Ectodermal cell (in vitro differentiated cells): ENCODE results near the gene CFD.

Source experiments
- H3K27ac ChIP-seq: 2 replicates; pipeline ENCODE4 v1.7.0; 2013; ENCODE audit warnings: mild to moderate bottlenecking, low read depth, low read length; ENCODE audit not compliant: insufficient read depth, poor library complexity, severe bottlenecking
- H3K27me3 ChIP-seq: 2 replicates; pipeline ENCODE4 v1.7.0; 2013; ENCODE audit warnings: mild to moderate bottlenecking, low read length; ENCODE audit not compliant: insufficient read depth, control insufficient read depth, poor library complexity, severe bottlenecking
- H3K36me3 ChIP-seq: one replicate; pipeline ENCODE4 v1.7.0; 2013; ENCODE audit warnings: low read length; ENCODE audit not compliant: control insufficient read depth, insufficient read depth
- H3K4me1 ChIP-seq: one replicate; pipeline ENCODE4 v1.7.0; 2013; ENCODE audit warnings: low read length; ENCODE audit not compliant: control insufficient read depth, insufficient read depth
- H3K4me3 ChIP-seq: 2 replicates; pipeline ENCODE4 v1.7.0; 2013; ENCODE audit warnings: low read depth, low read length, control low read depth; ENCODE audit not compliant: insufficient read depth
- H3K9me3 ChIP-seq: 2 replicates; pipeline ENCODE4 v1.7.0; 2013; ENCODE audit warnings: mild to moderate bottlenecking, low read length, moderate library complexity; ENCODE audit not compliant: control insufficient read depth
- WGBS, 2 experiments: methylation state at CpG; one replicate each; pipeline ENCODE4 v1.1.7; 2013; ENCODE audit warnings: missing lambda C conversion rate in 2 of 2; 5-methylcytosine and 5-hydroxymethylcytosine counted together

The CFD gene

GRCh38 chr19:882871-883497 is 23.5 kb downstream of the CFD start:
- no peaks in the 10 kb centered on the region for H3K9me3 ChIP-seq
- no peaks in the 10 kb centered on the region for H3K27me3 ChIP-seq
- no peaks in the 10 kb centered on the region for H3K4me1 ChIP-seq
- WGBS, 2 experiments, result 95 to 96% methylated on average over 22 to 30 of the region's 30 CpGs
- H3K36me3 ChIP-seq, result peaks cover 60% of the 10 kb centered on the region
- H3K4me3 ChIP-seq, result no peak overlapping the region
- H3K27ac ChIP-seq, result no peak overlapping the region

DNA sequence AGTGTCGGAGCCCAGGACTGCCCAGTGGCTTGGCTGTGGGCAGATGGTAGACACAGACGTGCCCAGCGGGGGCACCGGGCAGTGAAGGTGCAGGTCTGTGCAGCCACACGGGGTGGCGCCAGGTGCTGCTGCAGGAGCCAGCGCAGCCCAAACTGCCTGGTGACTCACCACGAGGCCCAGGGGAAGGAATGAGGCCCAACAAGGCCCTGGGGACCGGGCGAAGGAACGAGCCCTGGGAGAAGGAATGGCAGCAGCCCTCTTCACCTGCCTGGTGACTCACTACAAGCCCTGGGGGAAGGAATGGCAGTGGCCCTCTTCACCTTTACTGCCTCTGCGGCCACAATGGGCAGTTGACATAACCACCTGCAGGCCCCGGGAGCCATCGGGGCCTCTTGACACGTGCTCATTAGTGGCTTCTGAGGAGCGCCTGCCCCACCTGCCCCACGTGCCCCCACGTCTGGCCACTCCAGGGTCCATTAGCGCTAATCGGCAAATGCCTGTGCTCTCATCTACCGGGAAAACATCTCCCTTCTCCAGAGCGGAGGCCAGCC is 24.3 kb downstream of the CFD start:
- H3K36me3 ChIP-seq, result peaks cover 64% of the 10 kb centered on the region
- H3K4me3 ChIP-seq, result no peak overlapping the region
- H3K27me3 ChIP-seq, result no peaks in the 10 kb centered on the region
- 93 to 94% methylated on average over 22 of the region's 22 CpGs for WGBS, 2 experiments
- H3K9me3 ChIP-seq, result no peaks in the 10 kb centered on the region
- no peaks in the 10 kb centered on the region for H3K4me1 ChIP-seq
- no peak overlapping the region for H3K27ac ChIP-seq

GRCh38 chr19:884420-885211 is 25.2 kb downstream of the CFD start:
- WGBS, 2 experiments, result 94 to 96% methylated on average over 51 of the region's 51 CpGs
- peaks cover 62% of the 10 kb centered on the region for H3K36me3 ChIP-seq

GRCh38 chr19:885536-886224 is 26.2 kb downstream of the CFD start:
- 97% methylated on average over 64 of the region's 64 CpGs for WGBS, 2 experiments
- Histone ChIP-seq H3K27ac (no peak overlapping the region), H3K4me1 (no peaks in the 10 kb centered on the region), H3K27me3 (no peaks in the 10 kb centered on the region), H3K4me3 (no peak overlapping the region), H3K36me3 (peaks cover 60% of the 10 kb centered on the region), H3K9me3 (no peaks in the 10 kb centered on the region)

More at GRCh38 chr19:884420-885211, 25.2 kb downstream of the CFD start:
- H3K27ac ChIP-seq, result no peak overlapping the region
- H3K27me3 ChIP-seq, result no peaks in the 10 kb centered on the region
- no peaks in the 10 kb centered on the region for H3K9me3 ChIP-seq
- no peak overlapping the region for H3K4me3 ChIP-seq
- H3K4me1 ChIP-seq, result no peaks in the 10 kb centered on the region

DNA sequence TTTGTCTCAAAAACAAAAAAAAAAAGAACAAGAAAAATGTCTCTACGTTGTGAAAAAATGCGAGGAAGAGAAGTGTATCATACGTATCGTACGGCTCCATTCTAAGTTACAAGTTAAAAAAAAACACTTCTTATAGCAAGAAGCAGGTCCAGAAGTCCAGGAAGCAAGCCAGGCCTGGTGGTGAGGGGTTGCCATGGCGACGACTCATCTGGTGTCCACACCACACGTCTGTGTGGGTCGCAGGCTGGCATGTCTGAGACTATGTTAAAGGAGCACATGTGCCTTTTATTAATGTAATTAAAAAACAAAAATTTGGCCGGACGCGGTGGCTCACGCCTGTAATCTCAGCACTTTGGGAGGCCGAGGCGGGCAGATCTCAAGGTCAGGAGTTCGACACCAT is 27.6 kb downstream of the CFD start:
- Histone ChIP-seq H3K27ac (no peak overlapping the region), H3K36me3 (peaks cover 47% of the 10 kb centered on the region), H3K9me3 (no peaks in the 10 kb centered on the region), H3K4me3 (no peak overlapping the region), H3K4me1 (no peaks in the 10 kb centered on the region), H3K27me3 (no peaks in the 10 kb centered on the region)
- 93 to 95% methylated on average over 16 of the region's 16 CpGs for WGBS, 2 experiments

DNA sequence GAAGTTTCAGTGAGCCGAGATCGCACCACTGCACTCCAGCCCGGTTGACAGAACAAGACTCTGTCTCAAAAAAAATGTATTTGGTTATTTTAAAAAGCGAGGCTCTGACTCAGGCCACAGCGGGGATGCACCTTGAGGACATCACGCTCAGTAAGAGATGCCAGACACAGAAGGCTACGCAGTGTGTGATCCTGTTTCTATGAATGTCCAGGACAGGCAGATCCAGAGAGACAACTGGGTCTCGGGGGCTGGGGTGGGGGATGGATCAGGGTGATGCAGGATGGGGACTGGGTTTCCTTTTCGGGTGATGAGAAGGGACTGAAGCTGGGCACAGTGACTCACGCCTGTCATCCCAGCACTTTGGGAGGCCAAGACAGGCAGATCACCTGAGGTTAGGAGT is 28.1 kb downstream of the CFD start:
- no peaks in the 10 kb centered on the region for H3K9me3 ChIP-seq
- no peaks in the 10 kb centered on the region for H3K27me3 ChIP-seq
- H3K4me1 ChIP-seq, result no peaks in the 10 kb centered on the region
- H3K27ac ChIP-seq, result no peak overlapping the region
- WGBS, 2 experiments, result 95 to 96% methylated on average over 10 of the region's 10 CpGs
- H3K36me3 ChIP-seq, result peaks cover 45% of the 10 kb centered on the region
- H3K4me3 ChIP-seq, result no peak overlapping the region

DNA sequence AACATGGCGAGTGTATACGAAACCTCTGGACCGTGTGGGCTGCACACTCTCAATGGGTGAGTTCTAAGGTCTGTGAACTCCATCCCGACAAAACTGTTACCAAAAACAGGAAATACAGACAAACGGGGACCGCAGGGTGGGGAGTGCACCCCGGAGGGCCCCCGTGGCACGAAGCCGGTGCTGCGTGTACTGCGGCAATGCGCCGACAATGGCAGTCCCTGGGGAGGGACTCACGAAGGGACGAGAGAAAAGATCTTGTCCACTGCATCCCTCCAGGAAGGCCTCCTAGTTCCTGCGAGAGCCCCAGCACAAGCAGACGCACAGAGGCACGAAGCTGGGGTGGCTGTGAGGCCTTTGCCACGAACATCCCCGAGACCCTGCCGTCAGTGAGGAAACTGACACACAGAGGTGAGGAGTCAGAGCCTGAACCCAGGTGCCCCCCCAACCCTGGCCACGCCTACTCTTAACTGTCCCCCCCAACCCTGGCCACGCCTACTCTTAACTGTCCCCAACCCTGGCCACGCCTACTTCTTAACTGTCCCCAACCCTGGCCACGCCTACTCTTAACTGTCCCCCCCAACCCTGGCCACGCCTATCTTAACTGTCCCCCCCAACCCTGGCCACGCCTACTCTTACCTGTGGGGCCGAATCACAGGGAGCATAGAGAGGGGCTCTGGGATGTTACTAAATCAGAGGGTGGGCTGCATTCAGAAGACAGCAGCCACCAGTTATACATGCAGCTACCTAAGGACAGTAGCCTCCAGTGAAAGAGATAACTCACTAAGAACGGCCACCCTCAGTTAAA is 29.3 kb downstream of the CFD start:
- WGBS, 2 experiments, result 96% methylated on average over 30 of the region's 30 CpGs
- H3K27me3 ChIP-seq, result no peaks in the 10 kb centered on the region
- no peaks in the 10 kb centered on the region for H3K9me3 ChIP-seq
- no peaks in the 10 kb centered on the region for H3K4me1 ChIP-seq
- H3K36me3 ChIP-seq, result peaks cover 35% of the 10 kb centered on the region
- no peak overlapping the region for H3K27ac ChIP-seq
- no peak overlapping the region for H3K4me3 ChIP-seq

DNA sequence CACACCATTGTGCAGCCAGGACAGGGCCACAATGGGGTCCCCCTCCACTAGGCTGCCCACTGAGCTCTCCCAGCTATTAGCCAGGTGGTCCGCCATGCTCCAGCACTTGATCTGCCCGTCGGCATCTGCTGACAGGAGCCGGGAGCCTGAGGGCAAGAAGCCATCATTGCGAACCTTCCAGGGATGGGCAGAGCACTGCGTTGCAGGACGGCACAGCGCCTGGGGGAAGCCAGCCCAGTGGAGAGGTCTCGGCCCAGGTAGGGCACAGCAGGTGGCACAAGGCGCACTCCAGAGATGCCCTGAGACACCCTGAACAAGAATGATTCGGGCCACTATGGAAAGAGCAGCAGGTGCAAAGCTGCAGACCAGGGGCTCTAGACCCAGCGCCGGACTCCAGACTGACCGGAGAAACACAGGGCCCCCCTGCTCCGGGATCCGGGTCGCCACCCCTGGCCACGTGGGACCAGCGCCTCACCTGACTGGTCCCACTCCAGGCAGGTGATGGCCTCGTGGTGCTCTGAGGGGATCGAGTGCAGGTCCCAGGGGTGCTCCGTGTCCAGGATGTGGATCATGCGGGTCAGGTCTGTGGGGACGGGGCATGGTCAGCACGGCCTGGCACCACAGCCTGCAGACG is 30.3 kb downstream of the CFD start:
- Histone ChIP-seq H3K4me1 (no peaks in the 10 kb centered on the region), H3K27me3 (no peaks in the 10 kb centered on the region), H3K36me3 (peaks cover 25% of the 10 kb centered on the region), H3K4me3 (no peak overlapping the region), H3K27ac (no peak overlapping the region), H3K9me3 (no peaks in the 10 kb centered on the region)
- 96 to 97% methylated on average over 26 of the region's 26 CpGs for WGBS, 2 experiments

- Histone ChIP-seq H3K4me1 (no peaks in the 10 kb centered on the region), H3K27me3 (no peaks in the 10 kb centered on the region), H3K36me3 (peaks cover 22% of the 10 kb centered on the region), H3K9me3 (no peaks in the 10 kb centered on the region), H3K4me3 (no peak overlapping the region), H3K27ac (no peak overlapping the region)
- WGBS, 2 experiments, result 96 to 97% methylated on average over 18 of the region's 18 CpGs
These were observed 31.4 kb downstream of the CFD start for GRCh38 chr19:890831-891230.
